ENCODE data around the gene ATP8A2.

Gene ATP8A2

GRCh38 chr13:25868490-25868889, 496.7 kb downstream of the ATP8A2 start:
- DNase-seq, result no peak

DNA sequence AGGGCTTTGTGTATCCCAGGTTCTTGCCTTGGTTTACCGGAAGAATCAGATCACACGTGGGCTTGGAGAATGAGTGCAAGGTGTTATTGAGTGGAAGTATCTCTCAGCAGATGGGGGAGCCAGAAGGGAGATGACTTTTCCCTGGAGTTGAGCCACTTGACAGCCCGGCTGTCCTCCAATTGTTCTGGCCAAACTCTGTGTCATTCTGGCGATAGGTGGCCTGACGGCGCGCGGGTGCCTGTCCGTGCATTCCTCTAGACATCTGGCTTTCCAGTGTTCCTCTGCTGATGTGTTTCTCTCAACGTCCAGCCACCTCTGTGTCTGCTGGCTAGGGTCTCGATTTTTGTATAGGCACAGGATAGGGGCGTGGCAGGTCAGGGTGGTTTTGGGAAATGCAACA, 498.2 kb downstream of the ATP8A2 start:
- DNase-seq, result no peak

- no peak for DNase-seq
Observed at GRCh38 chr13:25871389-25872125, 499.8 kb downstream of the ATP8A2 start.

DNA sequence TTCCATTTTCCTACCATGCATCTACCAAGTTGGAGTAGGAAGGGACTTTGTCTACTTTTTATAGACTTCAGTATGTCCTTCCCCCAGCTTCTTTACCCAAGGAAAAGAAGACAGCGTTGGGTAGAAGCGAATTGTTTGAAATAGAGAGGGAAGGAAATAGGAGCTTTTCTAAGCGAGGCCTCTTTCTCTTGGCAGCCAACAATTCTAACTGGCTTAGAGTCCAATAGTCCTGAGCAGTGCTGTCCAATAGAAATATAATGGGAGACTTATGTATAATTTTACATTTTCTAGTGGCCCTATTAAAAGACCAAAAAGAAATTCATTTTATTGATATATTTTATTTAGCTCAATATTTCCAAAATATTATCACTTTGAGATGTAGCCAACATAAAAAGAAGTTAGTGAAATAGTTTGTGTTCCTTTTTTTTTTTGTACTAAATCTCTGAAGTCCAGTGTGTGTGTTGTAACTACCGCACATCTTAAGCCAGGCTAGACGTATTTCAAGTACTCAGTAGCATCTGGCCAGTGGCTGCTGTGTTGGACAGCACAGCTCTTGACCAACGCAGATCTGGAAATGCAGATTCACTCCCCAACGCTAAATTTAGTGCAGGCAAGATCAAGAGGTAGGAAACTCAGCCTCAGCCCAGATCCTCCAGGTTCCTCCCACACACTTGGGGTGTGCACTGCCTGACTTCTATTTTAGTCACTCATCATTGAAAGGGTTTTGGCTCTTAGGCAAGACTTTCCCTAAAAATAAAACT, 500.9 kb downstream of the ATP8A2 start:
- DNase-seq, result no peak

DNA sequence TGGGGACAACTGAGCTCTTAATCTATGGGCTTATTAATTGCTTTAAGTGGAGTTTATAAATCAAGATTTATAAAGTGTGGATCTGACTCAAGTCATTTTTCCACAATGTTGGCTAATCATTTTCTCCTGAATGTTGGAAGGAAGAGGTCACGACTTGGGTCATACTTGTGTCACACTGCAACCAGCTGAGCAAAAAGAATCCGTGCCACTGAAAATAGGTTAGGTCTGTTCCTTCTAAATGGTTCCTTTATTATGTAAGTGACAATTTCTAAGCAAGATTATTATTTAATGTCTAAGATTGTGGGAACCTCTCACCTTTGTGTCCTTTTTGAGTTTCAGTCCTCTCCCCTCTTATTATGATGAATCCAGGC, 501.5 kb downstream of the ATP8A2 start:
- DNase-seq, result no peak

DNA sequence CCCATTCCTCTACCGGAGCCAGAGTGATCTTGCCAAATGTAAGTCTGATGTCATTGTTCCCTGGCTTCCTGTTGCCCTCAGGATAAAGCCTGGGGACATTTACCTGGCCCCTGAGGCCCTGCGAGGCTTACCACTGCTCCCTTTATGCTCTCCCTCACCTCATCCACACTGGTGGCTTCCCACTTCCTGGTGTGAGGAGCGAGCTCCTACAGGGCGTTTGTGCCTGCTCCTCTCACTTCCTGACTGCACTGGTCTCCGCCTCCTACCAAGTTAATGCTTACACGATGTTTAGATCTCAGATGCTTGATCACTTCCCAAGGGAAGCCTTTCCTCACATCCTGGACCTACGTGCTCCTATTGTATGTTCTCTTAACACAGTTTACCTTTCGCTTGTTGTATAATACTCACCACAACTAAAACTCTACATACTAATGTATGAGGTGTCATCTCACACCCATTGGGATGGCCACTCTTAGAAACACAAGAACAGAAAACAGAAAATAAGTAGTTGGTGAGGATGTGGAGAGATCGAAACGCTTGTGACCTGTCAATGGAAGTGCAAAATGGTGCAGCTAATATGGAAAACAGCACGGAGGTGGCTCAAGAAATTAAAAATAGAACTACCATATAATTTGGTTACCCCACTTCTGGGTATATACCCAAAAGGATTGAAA, 502.4 kb downstream of the ATP8A2 start:
- no peak for DNase-seq

- DNase-seq, result no peak
Observed at GRCh38 chr13:25874907-25875306, 503.1 kb downstream of the ATP8A2 start.

DNA sequence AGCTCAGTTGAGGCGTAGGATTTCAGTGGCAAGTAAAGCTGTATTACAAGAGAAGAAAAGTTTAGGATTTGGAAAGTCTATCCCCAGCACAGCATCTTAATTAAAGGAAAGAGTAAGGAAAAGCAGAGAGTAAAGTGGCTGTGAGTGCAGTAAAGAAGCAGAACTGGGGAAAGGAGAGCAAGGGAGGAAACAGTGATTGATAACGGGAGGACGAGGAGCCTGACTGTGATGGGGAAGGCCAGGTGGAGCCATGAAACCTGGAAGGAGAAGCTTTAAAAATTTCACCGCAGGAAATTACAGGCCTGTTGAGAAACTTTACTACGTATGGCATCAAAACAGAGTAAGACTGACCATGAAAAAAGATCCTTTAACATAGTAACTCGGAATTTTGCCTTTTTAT, 504.5 kb downstream of the ATP8A2 start:
- no peak for DNase-seq

DNA sequence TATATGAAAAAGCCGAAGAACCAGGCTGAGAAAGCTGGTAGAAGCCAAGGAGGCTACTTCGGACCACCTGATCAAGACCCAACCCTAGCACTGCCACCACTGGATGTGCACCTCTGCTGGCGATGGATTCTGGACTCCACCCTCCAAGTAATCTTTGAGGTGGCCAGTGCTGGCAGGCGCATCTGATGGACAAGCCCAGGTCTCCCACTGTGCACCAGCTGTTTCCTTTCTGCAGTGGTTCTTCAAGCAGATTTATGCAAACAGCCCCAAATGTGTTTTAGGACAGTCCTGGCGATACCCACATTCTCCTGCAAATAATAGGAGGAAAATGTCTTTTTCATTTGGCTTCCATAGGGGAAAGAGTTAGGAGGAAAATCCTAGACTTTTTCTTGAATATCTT, 507.7 kb downstream of the ATP8A2 start:
- no peak for DNase-seq

DNA sequence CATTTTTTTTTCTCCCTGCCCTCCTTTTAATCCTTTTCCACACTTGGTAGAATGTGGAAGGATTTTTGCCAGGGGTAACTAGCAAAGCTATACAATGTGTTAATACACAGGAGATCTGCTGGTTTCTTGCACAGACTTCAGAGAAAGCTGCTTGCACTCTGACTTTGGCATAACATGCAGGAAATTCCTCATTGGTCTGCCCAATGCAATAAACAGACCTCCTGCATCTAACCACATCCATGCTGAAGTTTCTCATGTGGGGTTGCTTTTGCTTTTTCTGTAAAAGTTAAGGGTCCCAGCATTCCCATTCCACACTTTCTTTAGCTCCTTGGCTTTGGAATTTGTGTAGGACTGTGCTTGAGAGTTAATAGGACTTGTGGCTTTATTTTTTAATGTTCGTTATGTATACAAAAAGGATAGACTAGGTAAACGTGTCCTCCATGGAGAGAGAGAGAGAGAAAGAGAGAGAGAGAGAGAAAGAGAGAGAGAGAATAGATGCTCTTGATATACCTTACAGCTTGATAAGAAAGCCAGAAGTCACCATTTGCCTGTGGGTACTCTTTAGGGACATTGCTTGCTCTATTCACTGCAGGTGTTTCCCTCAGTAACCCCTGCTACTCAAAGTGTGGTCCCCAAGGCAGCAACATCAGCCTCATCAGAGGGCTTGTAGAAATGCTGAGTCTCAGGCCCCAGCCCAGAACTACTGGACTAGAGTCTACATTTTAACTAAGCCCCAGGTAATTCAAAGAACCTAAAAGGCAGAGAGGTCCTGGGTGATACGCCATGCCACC, 509.6 kb downstream of the ATP8A2 start:
- DNase-seq, result no peak

DNA sequence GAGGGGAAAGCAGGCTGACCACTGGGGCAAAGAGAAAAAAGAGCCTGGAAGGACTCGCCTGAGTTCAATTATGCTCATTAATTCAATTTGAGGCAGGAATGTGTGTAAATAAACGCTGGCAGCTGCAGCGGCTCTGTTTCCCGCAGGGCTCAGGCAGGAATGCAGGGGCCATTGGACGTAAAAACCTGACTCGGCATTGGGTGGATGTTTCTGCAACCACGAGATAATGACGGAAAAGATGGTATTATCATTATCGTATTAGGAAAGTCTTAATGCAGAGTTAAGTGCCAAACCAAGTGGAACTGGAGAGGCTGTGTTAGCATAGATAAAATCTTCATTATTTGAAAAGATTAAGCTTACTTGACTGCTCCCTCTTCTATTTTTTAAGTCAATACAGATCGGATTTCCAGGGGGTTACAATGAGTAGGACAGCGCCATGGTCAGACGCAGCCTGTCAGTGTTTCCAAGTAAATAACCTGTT, 510.2 kb downstream of the ATP8A2 start:
- DNase-seq, result peak; percentile 11

- DNase-seq, result peak; percentile 30
Observed at GRCh38 chr13:25882466-25883357, 510.9 kb downstream of the ATP8A2 start.

DNA sequence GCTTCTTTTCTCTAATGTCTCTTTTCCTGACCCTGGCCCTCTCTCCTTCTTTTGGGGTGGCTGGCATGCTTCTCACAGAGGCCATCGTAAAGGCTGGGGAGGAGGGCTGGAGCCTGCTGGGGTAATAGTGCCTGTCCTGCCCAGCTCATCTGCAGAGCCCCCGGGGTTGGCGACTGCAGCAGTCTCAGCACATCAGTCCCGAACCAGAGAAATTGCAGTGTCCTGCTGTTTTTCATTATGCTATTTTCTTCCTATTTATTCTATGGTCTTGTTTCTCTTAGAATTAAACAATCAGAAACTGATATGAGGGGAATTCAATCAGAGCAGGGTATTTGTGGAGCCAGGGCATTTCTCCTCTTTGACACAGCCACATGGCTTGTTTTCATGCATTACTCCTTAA, 513.6 kb downstream of the ATP8A2 start:
- no peak for DNase-seq

- DNase-seq, result no peak
Observed at GRCh38 chr13:25886438-25887214, 514.9 kb downstream of the ATP8A2 start.

GRCh38 chr13:25887962-25888655, 516.3 kb downstream of the ATP8A2 start:
- DNase-seq, result no peak

GRCh38 chr13:25890671-25891212, 519.0 kb downstream of the ATP8A2 start:
- DNase-seq, result no peak

DNA sequence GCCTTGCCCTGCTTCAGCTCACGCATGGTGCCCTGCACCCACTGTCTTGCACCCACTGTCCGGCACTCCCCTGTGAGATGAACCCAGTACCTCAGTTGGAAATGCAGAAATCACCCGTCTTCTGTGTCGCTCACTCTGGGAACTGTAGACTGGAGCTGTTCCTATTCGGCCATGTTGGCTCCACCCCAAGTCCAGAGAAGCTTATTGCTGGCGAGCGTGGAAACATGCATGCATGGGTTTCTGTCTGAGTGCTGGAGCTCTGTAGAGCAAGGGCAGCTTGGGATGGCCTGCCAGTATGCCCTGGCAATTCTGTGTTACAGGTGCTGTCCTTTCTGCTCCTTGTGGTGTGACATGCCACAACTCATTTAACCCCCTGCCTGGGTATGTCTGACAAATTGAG, 527.2 kb downstream of the ATP8A2 start:
- DNase-seq, result no peak

GRCh38 chr13:25899464-25899863, 527.7 kb downstream of the ATP8A2 start:
- no peak for DNase-seq

DNA sequence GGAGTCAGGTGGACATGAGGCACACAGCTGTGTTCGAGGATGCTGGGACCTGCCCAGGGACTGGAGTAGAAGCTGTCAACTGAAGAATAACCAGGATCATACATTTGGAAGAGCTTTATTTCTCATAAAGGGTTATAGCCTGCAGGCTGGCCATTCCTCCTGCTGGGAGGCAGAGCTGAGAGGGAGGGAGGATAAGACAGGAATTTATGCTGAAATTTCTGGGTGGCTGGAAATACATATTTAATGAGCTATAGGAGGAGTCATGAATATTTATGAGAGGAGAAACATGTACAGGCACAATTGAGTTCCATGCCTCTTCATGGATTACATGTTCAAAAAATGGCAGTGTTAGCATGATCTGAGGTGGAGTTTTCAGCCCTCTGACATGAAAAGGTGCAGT, 528.2 kb downstream of the ATP8A2 start:
- no peak for DNase-seq
